ENCODE data around the gene GRAMD1A.
A peak's percentile ranks its signal among the peaks of the same experiment; 100 is the strongest.
"Not testable (repeated sequence)": the region's sequence is repeated elsewhere in the genome, so short reads cannot be mapped to it uniquely, and the experiment has no call there.

GRAMD1A gene

GRCh38 chr19:35038623-35039512 lies 38.7 kb downstream of the GRAMD1A start:
- no peak for DNase-seq

GRCh38 chr19:35039881-35040825 lies 40.0 kb downstream of the GRAMD1A start:
- DNase-seq = no peak

- no peak for DNase-seq
Measured at GRCh38 chr19:35040826-35041547, 40.9 kb downstream of the GRAMD1A start.

GRCh38 chr19:35041548-35042055 lies 41.5 kb downstream of the GRAMD1A start, which contains the start of gene HPN:
Gene HPN, plus strand, starts transcription at chr19:35041721. Its CDS starts 786 bp downstream, at chr19:35042507.
- DNase-seq = no peak

GRCh38 chr19:35042056-35042730 lies 42.1 kb downstream of the GRAMD1A start:
- DNase-seq = no peak

- DNase-seq = no peak
Measured at GRCh38 chr19:35042954-35043604, 43.0 kb downstream of the GRAMD1A start.

- no peak for DNase-seq
Measured at GRCh38 chr19:35043906-35044305, 43.8 kb downstream of the GRAMD1A start.

GRCh38 chr19:35044317-35045117 lies 44.4 kb downstream of the GRAMD1A start:
- peak; percentile 51 for DNase-seq

GRCh38 chr19:35045667-35046300 lies 45.7 kb downstream of the GRAMD1A start:
- peak; percentile 58 for DNase-seq

GRCh38 chr19:35046461-35046860 lies 46.3 kb downstream of the GRAMD1A start:
- no peak for DNase-seq

GRCh38 chr19:35048911-35049411 lies 48.8 kb downstream of the GRAMD1A start:
- DNase-seq = no peak

- no peak for DNase-seq
Measured at GRCh38 chr19:35049456-35049855, 49.3 kb downstream of the GRAMD1A start.

- not testable (repeated sequence) for DNase-seq
Measured at GRCh38 chr19:35050662-35051061, 50.5 kb downstream of the GRAMD1A start.

- DNase-seq = not testable (repeated sequence)
Measured at GRCh38 chr19:35051268-35051667, 51.1 kb downstream of the GRAMD1A start.

- DNase-seq = no peak
Measured at GRCh38 chr19:35051796-35052195, 51.7 kb downstream of the GRAMD1A start.

- DNase-seq = no peak
Measured at GRCh38 chr19:35052599-35053190, 52.6 kb downstream of the GRAMD1A start.

- no peak for DNase-seq
Measured at GRCh38 chr19:35053667-35054293, 53.7 kb downstream of the GRAMD1A start.

- no peak for DNase-seq
Measured at GRCh38 chr19:35054626-35055025, 54.5 kb downstream of the GRAMD1A start.

- no peak for DNase-seq
Measured at GRCh38 chr19:35055715-35056179, 55.6 kb downstream of the GRAMD1A start.

Measured in EL (cell line).